Activated CD4-positive, alpha-beta T cell treated with anti-CD3 and anti-CD28 coated beads for 48 hours (primary cell): ENCODE measurements around the gene TM7SF2.

Experiments
- DNase-seq: peaks from one replicate; pipeline ENCODE4 v3.0.0-alpha.2; 2020

Gene TM7SF2

GRCh38 chr11:65159012-65159411, 47.3 kb downstream of the TM7SF2 start:
- DNase-seq, result no peak

DNA sequence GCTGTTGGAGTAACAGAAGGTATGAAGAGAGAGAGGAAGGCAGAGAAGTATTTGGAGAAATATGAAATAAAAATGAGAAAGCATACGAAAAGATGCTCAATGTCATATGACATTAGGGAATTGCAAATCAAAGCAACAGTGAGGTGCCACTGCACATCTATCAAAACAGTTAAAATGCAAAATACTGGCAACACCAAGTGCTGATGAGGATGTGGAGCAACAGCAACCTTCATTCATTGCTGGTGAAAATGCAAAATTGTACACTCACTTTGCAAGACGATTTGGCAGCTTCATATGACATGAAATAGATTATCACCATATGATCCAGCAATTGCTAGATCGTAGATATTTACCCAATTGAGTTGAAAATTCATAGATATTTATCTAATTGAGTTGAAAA, 49.0 kb downstream of the TM7SF2 start:
- DNase-seq, result no peak

- DNase-seq, result no peak
Observed at GRCh38 chr11:65163684-65164083, 52.0 kb downstream of the TM7SF2 start.
